Esophagus muscularis mucosa (tissue), 4 donors: ENCODE measurements around the gene FAM181A.

Experiments used
- CTCF ChIP-seq, 3 experiments: fragments of 200-600 bp in 2 of 3; fragments of 450-650 bp in 1 of 3; sonication (generic) in 2 of 3; IDR thresholded peaks; one replicate each; pipeline ENCODE4 v1.5.1; 2017 to 2019; ENCODE audit warnings: antibody characterized with exemption in 3 of 3, mild to moderate bottlenecking in 2 of 3, moderate library complexity in 1 of 3
- EP300 ChIP-seq: sonication (generic); formaldehyde crosslinking; IDR thresholded peaks from one replicate; pipeline ENCODE4 v1.6.1; 2017; ENCODE audit warnings: antibody characterized with exemption
- POLR2A ChIP-seq: fragments of 450-650 bp; IDR thresholded peaks from one replicate; pipeline ENCODE4 v1.6.1; 2017; ENCODE audit warnings: antibody characterized with exemption, moderate library complexity, mild to moderate bottlenecking, low read depth
- POLR2AphosphoS5 ChIP-seq, 2 donors: sonication (generic); formaldehyde crosslinking; IDR thresholded peaks; one replicate each; pipeline ENCODE4 v1.6.1; 2017; ENCODE audit warnings: antibody characterized with exemption in 2 of 2

- TF ChIP-seq POLR2A (no peak), CTCF (IDR thresholded peaks at IDR 0.05) (no peak), EP300 (no peak), POLR2AphosphoS5 (IDR thresholded peaks at IDR 0.05) (no peak)
Observed at GRCh38 chr14:93884950-93885349, 42.2 kb upstream of the FAM181A start.
